Smooth muscle cell (in vitro differentiated cells): ENCODE measurements around the gene HTRA2. TPM values are rescaled to one million over a fixed set of nuclear protein-coding genes. Genes with fewer than 3 reads are reported as not detected.

Experiments
- DNase-seq: peaks from one replicate; lab custom pipeline; 2025; ENCODE audit not compliant: unreplicated experiment; lab: John Stamatoyannopoulos, UW
- H2AFZ ChIP-seq: fragments of 200-600 bp; sonication (generic); 2 replicates; pipeline ENCODE4 v1.6.0; 2016; ENCODE audit warnings: antibody characterized with exemption, low read depth, mild to moderate bottlenecking
- H3F3A ChIP-seq: fragments of 200-600 bp; sonication (generic); 2 replicates; pipeline ENCODE4 v1.6.0; 2017; ENCODE audit warnings: antibody characterized with exemption, low read depth
- H3K27ac ChIP-seq: fragments of 200-600 bp; sonication (generic); 2 replicates; pipeline ENCODE4 v1.5.1; 2016; ENCODE audit warnings: low read depth, mild to moderate bottlenecking
- H3K27me3 ChIP-seq: fragments of 200-600 bp; sonication (generic); 2 replicates; pipeline ENCODE4 v1.6.1; 2016; ENCODE audit warnings: low read depth, mild to moderate bottlenecking
- H3K36me3 ChIP-seq: fragments of 200-600 bp; sonication (generic); 2 replicates; pipeline ENCODE4 v1.5.1; 2016; ENCODE audit warnings: low read depth
- H3K4me1 ChIP-seq: fragments of 200-600 bp; sonication (generic); 2 replicates; pipeline ENCODE4 v1.5.1; 2016; ENCODE audit warnings: low read depth
- H3K4me2 ChIP-seq: fragments of 200-600 bp; sonication (generic); 2 replicates; pipeline ENCODE4 v1.6.0; 2016; ENCODE audit warnings: mild to moderate bottlenecking
- H3K4me3 ChIP-seq: fragments of 200-600 bp; sonication (generic); 2 replicates; pipeline ENCODE4 v1.5.1; 2016; ENCODE audit warnings: mild to moderate bottlenecking
- H3K79me2 ChIP-seq: fragments of 200-600 bp; sonication (generic); 2 replicates; pipeline ENCODE4 v1.6.0; 2016; ENCODE audit warnings: low read depth, mild to moderate bottlenecking
- H3K9ac ChIP-seq: fragments of 200-600 bp; sonication (generic); 2 replicates; pipeline ENCODE4 v1.6.0; 2016; ENCODE audit warnings: low read depth
- H3K9me3 ChIP-seq: fragments of 200-600 bp; sonication (generic); replicated peaks from 2 replicates; pipeline ENCODE4 v1.5.1; 2016; ENCODE audit warnings: low read depth
- H4K20me1 ChIP-seq: fragments of 200-600 bp; sonication (generic); 2 replicates; pipeline ENCODE4 v1.6.0; 2016; ENCODE audit warnings: low read depth
- WGBS: methylation state at CpG from one replicate; pipeline ENCODE4 v1.1.7; 2016; ENCODE audit warnings: low lambda C conversion rate; 5-methylcytosine and 5-hydroxymethylcytosine counted together
- polyA plus RNA-seq: library from polyadenylated mRNA; unstranded; fragments of >200 nt; fragmentation: Nextera tagmentation; extraction: Ambion mirVana; gene quantifications from 2 replicates; pipeline ENCODE4 v1.2.1, GENCODE V29; 2016
- total RNA-seq: library from RNA; depleted of rRNA; stranded (reverse); fragments of >200 nt; gene quantifications from 2 replicates; pipeline ENCODE4 v1.2.3, GENCODE V29; 2014
- TF ChIP-seq, protein P1 (sequence below): fragments of 200-600 bp; sonication (generic); IDR thresholded peaks from 2 replicates; pipeline ENCODE4 v1.5.1; 2017; ENCODE audit warnings: borderline replicate concordance, mild to moderate bottlenecking, antibody characterized with exemption; ENCODE audit not compliant: insufficient read depth, poor library complexity, severe bottlenecking

HTRA2 gene
- total and polyA plus RNA-seq, 2 experiments from 2014 or later: 19.1 to 30.4 TPM

DNA sequence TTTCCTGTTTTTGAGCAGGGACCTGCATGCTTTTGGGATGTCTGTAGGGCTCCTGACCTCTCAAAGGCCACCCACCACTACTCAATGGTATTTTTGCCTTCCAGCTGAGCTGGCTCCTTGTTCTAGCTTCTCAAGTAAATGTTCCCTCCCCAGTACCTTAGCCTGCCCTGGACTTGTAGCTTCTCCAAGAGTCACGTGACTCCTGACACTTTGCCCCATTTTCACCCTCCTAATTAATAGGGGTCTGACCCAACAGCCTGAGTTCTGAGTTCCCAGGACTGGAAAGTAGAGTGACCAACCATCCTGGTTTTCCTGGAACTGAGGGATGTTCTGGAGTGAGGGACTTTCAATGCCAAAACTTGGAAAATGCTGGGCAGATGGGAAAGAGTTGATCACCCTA lies 34.3 kb upstream of the HTRA2 start:
- TF ChIP-seq, protein P1, sequence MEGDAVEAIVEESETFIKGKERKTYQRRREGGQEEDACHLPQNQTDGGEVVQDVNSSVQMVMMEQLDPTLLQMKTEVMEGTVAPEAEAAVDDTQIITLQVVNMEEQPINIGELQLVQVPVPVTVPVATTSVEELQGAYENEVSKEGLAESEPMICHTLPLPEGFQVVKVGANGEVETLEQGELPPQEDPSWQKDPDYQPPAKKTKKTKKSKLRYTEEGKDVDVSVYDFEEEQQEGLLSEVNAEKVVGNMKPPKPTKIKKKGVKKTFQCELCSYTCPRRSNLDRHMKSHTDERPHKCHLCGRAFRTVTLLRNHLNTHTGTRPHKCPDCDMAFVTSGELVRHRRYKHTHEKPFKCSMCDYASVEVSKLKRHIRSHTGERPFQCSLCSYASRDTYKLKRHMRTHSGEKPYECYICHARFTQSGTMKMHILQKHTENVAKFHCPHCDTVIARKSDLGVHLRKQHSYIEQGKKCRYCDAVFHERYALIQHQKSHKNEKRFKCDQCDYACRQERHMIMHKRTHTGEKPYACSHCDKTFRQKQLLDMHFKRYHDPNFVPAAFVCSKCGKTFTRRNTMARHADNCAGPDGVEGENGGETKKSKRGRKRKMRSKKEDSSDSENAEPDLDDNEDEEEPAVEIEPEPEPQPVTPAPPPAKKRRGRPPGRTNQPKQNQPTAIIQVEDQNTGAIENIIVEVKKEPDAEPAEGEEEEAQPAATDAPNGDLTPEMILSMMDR: no peak
- no peak for DNase-seq
- Histone ChIP-seq H3K4me1 (peaks cover 20% of the 10 kb centered on the region), H3K9ac (no peak overlapping the region), H3K79me2 (no peaks in the 10 kb centered on the region), H3K27me3 (peaks cover 37% of the 10 kb centered on the region), H3K9me3 (no peaks in the 10 kb centered on the region), H2AFZ (no peak overlapping the region), H3K36me3 (no peaks in the 10 kb centered on the region), H3K4me2 (no peak overlapping the region), H3K4me3 (no peak overlapping the region), H3F3A (peaks cover 5% of the 10 kb centered on the region), H4K20me1 (no peaks in the 10 kb centered on the region), H3K27ac (no peak overlapping the region)
- WGBS: 96% methylated on average over 1 of the region's 1 CpG

GRCh38 chr2:74496997-74497776 lies 32.5 kb upstream of the HTRA2 start:
- no peaks in the 10 kb centered on the region for H3K36me3 ChIP-seq
- H3K9ac ChIP-seq: no peak overlapping the region
- H4K20me1 ChIP-seq: no peaks in the 10 kb centered on the region
- no peak for DNase-seq
- H3K79me2 ChIP-seq: no peaks in the 10 kb centered on the region
- 66% methylated on average over 19 of the region's 19 CpGs for WGBS
- H3K9me3 ChIP-seq: no peaks in the 10 kb centered on the region
- H3K4me1 ChIP-seq: peaks cover 25% of the 10 kb centered on the region
- peaks cover 49% of the 10 kb centered on the region for H3K27me3 ChIP-seq
- peaks cover 5% of the 10 kb centered on the region for H3F3A ChIP-seq
- peak overlapping the region; percentile 88 for H3K4me2 ChIP-seq
- no peak overlapping the region for H2AFZ ChIP-seq
- TF ChIP-seq, protein P1: no peak
- peak overlapping the region; percentile 46 for H3K4me3 ChIP-seq
- no peak overlapping the region for H3K27ac ChIP-seq

GRCh38 chr2:74497777-74498499 lies 31.8 kb upstream of the HTRA2 start:
- WGBS: 2% methylated on average over 61 of the region's 61 CpGs
- no peaks in the 10 kb centered on the region for H3K79me2 ChIP-seq
- H3K27ac ChIP-seq: no peak overlapping the region
- H3K4me3 ChIP-seq: peak overlapping the region; percentile 46
- H3K4me2 ChIP-seq: peak overlapping the region; percentile 88
- peaks cover 49% of the 10 kb centered on the region for H3K27me3 ChIP-seq
- peaks cover 27% of the 10 kb centered on the region for H3K4me1 ChIP-seq
- H4K20me1 ChIP-seq: no peaks in the 10 kb centered on the region
- TF ChIP-seq, protein P1: no peak
- no peak overlapping the region for H2AFZ ChIP-seq
- no peaks in the 10 kb centered on the region for H3K9me3 ChIP-seq
- H3K36me3 ChIP-seq: no peaks in the 10 kb centered on the region
- peaks cover 5% of the 10 kb centered on the region for H3F3A ChIP-seq
- H3K9ac ChIP-seq: no peak overlapping the region
- DNase-seq: no peak
